ENCODE measurements around the gene BMP7. TPM values are rescaled to one million over a fixed set of nuclear protein-coding genes. Genes with fewer than 3 reads are reported as not detected.

The BMP7 gene
- polyA plus RNA-seq, 1 donor: 3.4 TPM

GRCh38 chr20:57212534-57213276, 53.7 kb downstream of the BMP7 start:
- DNase-seq (ENCODE audit: low read depth): peak; percentile 71

- no peak for DNase-seq (ENCODE audit: low read depth)
Observed at GRCh38 chr20:57211908-57212533, 54.4 kb downstream of the BMP7 start.

GRCh38 chr20:57211406-57211805, 55.0 kb downstream of the BMP7 start:
- no peak for DNase-seq (ENCODE audit: low read depth)

DNA sequence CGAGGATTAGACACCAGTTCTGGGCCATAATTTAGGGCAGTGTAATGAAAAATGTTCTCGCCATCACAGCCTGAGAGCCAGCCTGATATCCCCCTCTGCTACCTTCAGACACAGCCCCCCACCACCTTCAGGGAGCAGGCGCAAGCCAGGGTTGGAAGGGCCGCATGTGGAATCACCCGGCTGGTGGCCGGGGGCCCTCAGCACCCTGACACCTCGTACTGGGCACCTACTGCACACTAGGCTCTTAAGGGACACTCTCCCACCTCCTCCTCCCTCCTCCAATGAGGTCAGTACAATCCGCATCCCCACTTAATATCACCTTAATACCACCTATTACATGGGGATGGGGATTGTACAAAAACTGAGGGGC, 55.5 kb downstream of the BMP7 start:
- DNase-seq (ENCODE audit: low read depth): no peak

DNA sequence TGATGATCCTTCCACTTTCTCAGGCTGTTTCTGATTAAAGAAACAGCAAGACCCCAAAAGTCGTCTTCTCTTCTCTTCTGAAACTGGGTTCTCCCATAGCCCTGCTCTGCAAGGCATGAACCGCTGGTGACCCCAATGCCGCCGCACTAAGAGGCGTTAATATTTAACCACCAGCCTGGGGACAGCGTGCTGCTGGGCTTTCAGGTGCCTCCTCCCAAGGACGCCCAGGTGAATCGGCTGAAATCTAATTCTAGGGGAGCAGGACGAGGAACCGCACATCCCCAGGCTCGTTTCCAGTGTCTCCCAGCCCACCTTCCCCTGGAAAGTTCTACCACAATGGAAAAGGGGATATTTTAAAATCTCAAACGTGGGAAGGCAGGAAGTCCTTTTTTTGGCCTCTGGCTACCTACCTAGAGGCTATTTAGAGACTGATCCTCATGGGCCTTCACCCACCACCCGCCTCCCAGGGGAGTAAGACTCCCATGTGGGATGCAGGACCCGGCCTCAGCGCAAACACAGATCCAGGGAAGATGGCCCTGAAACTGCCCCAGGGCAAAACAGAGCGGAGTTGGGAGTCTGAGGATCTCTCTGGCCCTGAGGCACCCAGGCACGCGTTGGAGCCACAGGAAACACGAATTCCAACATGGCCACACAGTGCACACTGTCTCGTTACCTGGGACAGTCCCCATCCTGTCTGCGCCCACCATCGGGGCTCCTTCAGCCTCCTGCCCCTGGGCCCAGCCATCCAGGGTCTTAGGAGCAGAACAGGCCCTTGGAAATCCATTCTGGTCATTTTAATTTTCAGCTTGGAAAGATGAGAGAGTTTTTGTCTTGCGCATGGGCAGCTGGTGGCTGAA, 56.2 kb downstream of the BMP7 start:
- DNase-seq (ENCODE audit: low read depth): no peak

DNA sequence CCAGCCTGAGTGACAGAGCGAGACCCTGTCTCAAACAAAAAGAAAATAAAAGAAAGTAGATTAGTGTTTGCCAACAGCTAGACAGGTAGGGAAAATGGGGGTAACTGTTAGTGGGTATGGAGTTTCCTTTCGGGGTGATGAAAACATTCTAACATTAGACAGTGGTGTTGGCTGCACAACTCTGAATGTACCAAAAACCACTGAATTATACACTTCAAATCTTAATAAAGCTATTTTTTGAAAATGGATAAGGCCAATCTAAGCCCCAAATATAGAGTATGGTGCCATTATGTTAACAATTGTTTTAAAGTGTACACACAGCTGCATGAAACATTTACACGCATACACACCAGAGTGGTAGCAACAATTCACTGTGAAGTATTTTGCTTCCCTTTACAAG, 57.0 kb downstream of the BMP7 start:
- no peak for DNase-seq (ENCODE audit: low read depth)

DNA sequence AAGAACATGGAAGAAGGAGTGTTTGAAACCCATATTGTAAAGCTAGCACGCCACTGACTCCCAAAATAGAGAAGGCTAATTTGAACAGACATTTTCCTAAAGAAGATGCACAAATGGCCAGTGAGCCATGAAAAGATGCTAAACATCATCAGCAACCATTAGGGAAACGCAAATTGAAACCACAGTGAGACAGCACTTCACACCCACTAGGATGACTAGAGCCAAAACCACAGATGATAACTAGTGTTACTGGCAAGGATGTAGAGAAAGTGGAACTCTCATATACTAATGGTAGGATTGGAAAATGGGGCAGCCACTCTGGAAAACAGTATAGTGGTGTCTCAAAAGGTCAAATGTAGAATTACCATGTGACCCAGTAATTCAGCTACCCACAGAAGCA, 58.2 kb downstream of the BMP7 start:
- DNase-seq (ENCODE audit: low read depth): no peak

DNA sequence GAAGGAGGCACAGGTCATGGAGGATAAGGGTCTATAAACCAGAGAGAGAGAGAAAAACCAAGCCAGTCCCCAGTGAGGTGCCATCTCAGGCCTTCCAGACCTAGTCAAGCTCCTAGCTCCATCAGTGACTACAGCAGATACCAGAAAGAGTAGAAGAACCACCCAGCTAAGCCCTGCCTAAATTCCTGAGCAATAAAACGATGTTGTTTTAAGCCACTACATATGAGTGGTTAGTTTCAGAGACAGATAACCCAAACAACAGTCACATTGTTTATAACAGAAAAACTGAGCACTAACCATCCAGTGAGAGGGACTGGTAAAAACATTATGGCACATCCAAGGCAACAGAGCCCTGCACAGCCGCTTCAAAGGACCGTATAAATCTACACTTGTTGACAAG, 59.2 kb downstream of the BMP7 start:
- no peak for DNase-seq (ENCODE audit: low read depth)

DNA sequence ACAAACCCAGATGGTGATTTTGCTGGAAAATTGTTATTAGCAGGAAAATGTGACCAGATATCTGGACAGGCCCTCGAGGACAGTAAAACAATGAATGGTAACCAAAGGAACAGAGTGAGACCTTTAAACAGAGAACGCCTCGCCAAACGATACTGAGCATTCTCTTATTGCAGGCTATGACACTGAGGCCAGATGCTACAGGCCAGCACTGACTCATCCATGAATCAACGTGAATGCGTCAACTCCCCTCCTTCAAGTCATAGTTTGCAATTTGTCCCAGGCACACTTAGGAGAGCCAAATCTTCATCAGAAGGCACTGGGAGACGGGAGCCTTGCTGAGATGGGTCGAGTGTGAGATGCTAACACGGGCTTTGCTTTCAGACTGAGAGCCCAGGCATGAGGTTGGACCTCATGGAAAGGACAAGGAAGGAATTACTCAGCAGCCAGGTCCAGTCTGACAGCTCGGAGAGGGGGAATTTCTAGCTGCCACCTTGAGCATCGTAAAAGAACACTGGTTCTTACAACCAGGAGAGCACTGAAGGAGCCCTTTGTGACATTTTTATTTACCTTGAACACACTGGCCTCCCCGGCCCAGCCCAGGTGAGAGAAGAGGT, 60.7 kb downstream of the BMP7 start:
- DNase-seq (ENCODE audit: low read depth): no peak

- no peak for DNase-seq (ENCODE audit: low read depth)
Observed at GRCh38 chr20:57203986-57204385, 62.5 kb downstream of the BMP7 start.

DNA sequence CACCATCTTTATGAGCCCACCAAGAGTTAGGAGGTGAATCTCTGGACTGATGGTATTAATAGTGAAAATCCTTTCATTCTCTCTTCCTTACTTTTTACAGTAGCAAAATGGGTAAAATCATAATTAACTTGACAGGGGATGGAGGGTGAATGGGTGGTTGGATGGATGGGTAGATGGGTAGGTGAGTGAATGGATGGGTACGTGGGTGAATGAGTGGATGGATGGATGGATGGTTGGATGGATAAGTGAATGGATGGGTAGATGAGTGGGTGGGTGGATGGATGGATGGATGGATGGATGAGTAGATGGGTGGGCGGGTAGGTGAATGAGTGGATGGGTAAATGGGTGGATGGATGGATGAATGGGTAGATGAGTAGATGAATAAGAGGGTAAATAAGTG, 63.2 kb downstream of the BMP7 start:
- DNase-seq (ENCODE audit: low read depth): no peak

- no peak for DNase-seq (ENCODE audit: low read depth)
Observed at GRCh38 chr20:57202309-57202708, 64.1 kb downstream of the BMP7 start.

DNA sequence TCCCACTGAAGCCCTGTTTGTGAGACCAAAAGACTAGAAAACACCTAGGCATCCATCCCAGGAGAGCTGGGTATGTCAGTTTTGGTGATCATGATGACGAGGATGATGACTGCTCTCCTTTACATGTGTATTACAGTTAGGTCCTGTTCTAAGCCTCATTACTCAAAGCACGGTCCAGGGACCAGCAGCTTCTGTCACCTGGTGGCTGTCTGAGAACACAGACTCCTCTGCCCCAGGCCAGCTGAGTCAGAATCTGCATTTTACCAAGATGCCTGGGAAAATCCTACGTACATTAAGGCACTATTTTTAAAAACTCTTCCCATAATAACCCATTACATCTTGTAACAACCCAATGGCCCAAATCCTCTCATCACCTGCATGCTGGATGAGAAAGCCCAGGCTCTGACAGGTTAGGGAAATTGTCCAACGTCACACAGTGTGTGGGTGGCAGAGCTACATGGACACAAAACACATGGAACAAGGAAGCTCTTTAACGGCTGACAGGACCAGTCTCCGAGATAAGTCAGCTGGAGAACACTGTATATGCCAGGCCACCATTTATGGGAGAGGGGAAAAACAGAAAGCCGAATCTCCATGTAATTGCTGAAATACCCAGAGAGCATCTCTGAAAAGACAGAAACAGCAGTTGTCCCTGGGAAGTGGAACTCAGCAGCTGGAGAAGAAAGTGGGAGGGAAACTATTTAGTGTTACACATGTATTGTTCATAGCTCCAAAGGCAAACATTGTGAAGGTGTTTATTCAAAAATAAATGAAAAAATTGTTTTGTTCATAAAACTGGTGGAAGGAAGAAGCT, 65.4 kb downstream of the BMP7 start:
- no peak for DNase-seq (ENCODE audit: low read depth)

GRCh38 chr20:57199656-57200405, 66.6 kb downstream of the BMP7 start:
- DNase-seq (ENCODE audit: low read depth): no peak

- no peak for DNase-seq (ENCODE audit: low read depth)
Observed at GRCh38 chr20:57198132-57199072, 68.0 kb downstream of the BMP7 start.

GRCh38 chr20:57197352-57198131, 68.9 kb downstream of the BMP7 start:
- DNase-seq (ENCODE audit: low read depth): no peak

- no peak for DNase-seq (ENCODE audit: low read depth)
Observed at GRCh38 chr20:57195469-57196100, 70.9 kb downstream of the BMP7 start.

DNA sequence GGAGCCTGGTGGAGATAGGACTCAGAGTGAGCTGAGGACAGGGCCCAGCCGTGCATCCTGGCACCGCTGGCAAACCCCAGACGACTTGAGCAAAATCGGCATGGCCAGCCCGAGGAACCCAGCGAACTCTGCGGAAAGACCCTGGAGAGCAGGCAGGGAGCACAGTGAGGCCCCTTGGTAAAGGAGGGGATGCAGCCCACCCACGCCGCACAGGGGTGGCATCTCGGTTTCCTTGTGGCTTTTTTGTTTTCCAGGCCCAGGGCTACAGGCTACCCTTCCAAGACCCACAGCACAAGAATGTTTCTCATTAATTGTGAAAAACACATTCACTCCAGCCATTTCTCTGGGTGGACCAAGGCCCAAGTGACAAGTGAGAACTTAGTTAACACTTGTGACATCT, 71.4 kb downstream of the BMP7 start:
- DNase-seq (ENCODE audit: low read depth): no peak

All from forelimb muscle (tissue), 1 donor.